Measurements from ENCODE around the gene MFSD11.

Gene MFSD11

DNA sequence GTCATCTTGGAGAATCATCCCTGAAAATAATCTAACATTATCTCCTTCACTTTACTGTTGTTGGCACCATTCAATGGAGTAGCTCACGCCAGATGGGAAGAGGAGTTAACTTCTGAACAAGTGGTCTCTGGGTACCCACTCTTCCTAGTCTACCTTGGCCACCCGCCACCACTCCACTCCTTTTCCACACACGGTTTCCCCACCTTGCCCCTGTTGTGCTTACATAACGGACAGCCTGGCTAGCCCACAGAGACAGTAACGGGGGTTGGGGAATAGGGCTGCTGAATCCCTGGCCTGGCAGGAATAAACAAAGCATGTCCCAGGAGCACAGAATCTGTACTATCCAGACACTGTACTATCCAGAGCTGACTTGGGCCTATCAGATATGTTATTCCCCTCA, 23.6 kb upstream of the MFSD11 start:
- no peak for DNase-seq (ENCODE audit: low read depth, low spot score)
- H3K4me3 ChIP-seq = no peak overlapping the region
- no peaks in the 10 kb centered on the region for H3K9me3 ChIP-seq (ENCODE audit: low read depth, low read length)
- TF ChIP-seq EZH2 (IDR thresholded peaks at IDR 0.05) = no peak
- no peak for TF ChIP-seq FOXP2 (optimal IDR thresholded peaks at IDR 0.05; ENCODE audit: control extremely low read depth, extremely low read length, insufficient read depth)
- TF ChIP-seq POLR2AphosphoS5 (IDR thresholded peaks at IDR 0.05; ENCODE audit: borderline replicate concordance, low read depth, low read length) = no peak
- H3K27ac ChIP-seq = no peak overlapping the region
- no peak overlapping the region for H3K9ac ChIP-seq (ENCODE audit: insufficient read length)
- H3K36me3 ChIP-seq (ENCODE audit: insufficient read depth, low read length) = peaks cover 38% of the 10 kb centered on the region

DNA sequence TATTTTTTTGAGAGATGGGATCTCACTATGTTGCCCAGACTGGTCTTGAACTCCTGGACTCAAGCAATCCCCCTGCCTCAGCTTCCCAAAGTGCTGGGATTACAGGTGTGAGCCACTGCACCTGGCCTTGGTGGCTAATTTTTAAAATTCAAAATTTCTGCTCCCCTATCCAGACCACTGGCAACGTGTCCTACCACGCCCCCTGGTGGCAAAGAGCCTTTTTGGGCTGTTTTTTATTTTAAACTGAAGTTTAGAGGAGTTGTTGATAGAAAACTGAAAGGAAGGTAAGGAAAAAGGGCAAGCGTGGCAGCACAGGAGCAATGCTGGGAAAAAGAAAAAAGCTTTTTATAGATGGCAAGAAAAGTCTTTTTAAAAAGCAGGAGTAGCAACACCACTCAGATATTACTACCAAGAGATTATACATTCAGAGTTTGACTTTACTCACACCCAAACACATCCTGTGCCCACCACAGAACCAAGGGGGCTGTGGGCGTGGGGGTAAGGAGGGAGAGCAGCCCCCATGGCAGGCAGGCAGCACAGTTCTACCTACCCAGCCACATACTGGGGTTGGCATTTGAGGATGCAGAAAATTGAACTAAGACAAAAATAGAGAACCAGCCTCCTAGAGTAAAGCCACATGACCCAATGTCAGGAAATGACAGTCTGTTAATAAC, 23.0 kb upstream of the MFSD11 start:
- no peak for DNase-seq (ENCODE audit: low read depth, low spot score)
- Histone ChIP-seq H3K36me3 (ENCODE audit: insufficient read depth, low read length) (peaks cover 45% of the 10 kb centered on the region), H3K9me3 (ENCODE audit: low read depth, low read length) (no peaks in the 10 kb centered on the region), H3K4me3 (no peak overlapping the region), H3K27ac (no peak overlapping the region), H3K9ac (ENCODE audit: insufficient read length) (no peak overlapping the region)
- no peak for TF ChIP-seq FOXP2 (optimal IDR thresholded peaks at IDR 0.05; ENCODE audit: control extremely low read depth, extremely low read length, insufficient read depth)
- no peak for TF ChIP-seq POLR2AphosphoS5 (IDR thresholded peaks at IDR 0.05; ENCODE audit: borderline replicate concordance, low read depth, low read length)
- TF ChIP-seq EZH2 (IDR thresholded peaks at IDR 0.05) = no peak

DNA sequence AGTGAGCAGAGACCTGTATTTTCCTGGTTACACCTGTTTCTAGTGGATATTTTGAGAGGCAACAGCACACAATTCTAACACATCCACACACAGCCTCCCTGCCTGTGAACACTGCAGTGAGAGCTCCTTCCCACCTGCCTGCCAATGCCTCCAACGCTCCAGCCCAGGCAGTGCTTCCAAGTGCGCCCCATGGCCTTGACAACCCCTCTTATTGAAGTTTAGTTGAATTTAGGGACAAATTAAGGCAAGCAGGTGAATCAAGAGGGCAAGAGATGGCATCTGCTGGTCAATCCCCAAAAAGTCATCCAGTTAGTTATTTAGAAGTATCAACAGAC, 22.5 kb upstream of the MFSD11 start:
- no peak overlapping the region for H3K27ac ChIP-seq
- H3K4me3 ChIP-seq = no peak overlapping the region
- peaks cover 50% of the 10 kb centered on the region for H3K36me3 ChIP-seq (ENCODE audit: insufficient read depth, low read length)
- TF ChIP-seq POLR2AphosphoS5 (IDR thresholded peaks at IDR 0.05; ENCODE audit: borderline replicate concordance, low read depth, low read length) (no peak), FOXP2 (optimal IDR thresholded peaks at IDR 0.05; ENCODE audit: control extremely low read depth, extremely low read length, insufficient read depth) (no peak), EZH2 (IDR thresholded peaks at IDR 0.05) (no peak)
- no peak overlapping the region for H3K9ac ChIP-seq (ENCODE audit: insufficient read length)
- H3K9me3 ChIP-seq (ENCODE audit: low read depth, low read length) = no peaks in the 10 kb centered on the region
- no peak for DNase-seq (ENCODE audit: low read depth, low spot score)

DNA sequence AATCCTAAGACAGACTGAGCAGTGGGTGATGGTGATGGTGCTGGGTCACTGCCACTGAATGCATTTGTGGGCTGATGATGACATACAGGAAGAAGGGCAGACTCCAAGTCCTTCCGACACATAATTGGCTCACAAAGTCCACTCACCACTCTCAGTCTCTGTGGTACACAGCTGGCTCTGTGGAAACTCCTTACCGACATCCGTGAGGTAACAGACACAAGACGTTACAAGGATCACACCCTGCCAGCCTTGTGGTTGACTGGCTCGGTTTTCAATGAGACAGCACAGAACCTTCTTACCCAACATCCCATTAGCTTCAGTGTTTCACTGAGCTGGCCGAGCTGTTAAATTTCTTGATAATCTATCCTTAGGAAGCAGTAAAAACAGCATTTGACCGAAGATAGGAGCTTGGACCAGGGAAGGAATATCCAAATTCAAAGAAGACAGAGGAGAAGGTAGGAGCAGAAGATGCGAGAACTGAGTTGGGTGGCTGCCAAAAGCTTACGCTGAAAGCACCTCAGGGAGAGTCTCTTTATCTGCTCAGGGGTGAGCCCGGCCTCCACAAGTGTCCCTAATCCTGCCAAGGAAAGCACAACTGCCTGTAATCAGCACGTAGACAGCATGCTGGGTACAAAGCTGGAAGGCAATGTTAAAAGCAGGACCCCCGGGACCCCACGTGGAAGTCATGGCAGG, 21.6 kb upstream of the MFSD11 start:
- Histone ChIP-seq H3K36me3 (ENCODE audit: insufficient read depth, low read length) (peaks cover 58% of the 10 kb centered on the region), H3K9ac (ENCODE audit: insufficient read length) (no peak overlapping the region), H3K27ac (peak overlapping the region; percentile 68), H3K9me3 (ENCODE audit: low read depth, low read length) (no peaks in the 10 kb centered on the region), H3K4me3 (peak overlapping the region; percentile 40)
- DNase-seq (ENCODE audit: low read depth, low spot score) = no peak
- TF ChIP-seq POLR2AphosphoS5 (IDR thresholded peaks at IDR 0.05; ENCODE audit: borderline replicate concordance, low read depth, low read length) = 0 out of 2 replicates have a peak, but pooled peaks have one; percentile 8
- no peak for TF ChIP-seq EZH2 (IDR thresholded peaks at IDR 0.05)

DNA sequence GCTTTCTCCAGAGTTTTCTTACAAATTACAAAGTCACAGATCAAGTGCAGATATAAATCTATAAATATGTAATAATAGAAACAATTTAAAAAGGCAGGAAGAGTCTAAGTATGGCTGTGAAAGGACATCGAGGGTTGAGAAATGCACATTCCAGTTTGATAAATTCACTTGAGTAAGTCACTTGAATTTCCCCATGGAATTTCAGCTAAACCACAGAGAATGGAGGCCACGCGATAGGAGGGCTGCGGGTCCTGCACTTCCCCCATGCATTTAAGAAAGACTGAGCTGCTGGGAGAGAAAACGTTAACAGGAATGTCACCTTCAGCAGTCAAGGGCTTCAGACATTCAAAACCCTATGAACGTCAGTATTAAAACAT, 21.1 kb upstream of the MFSD11 start:
- peaks cover 63% of the 10 kb centered on the region for H3K36me3 ChIP-seq (ENCODE audit: insufficient read depth, low read length)
- no peak overlapping the region for H3K9ac ChIP-seq (ENCODE audit: insufficient read length)
- H3K4me3 ChIP-seq = peak overlapping the region; percentile 40
- no peaks in the 10 kb centered on the region for H3K9me3 ChIP-seq (ENCODE audit: low read depth, low read length)
- H3K27ac ChIP-seq = peak overlapping the region; percentile 68
- DNase-seq (ENCODE audit: low read depth, low spot score) = no peak
- TF ChIP-seq POLR2AphosphoS5 (IDR thresholded peaks at IDR 0.05; ENCODE audit: borderline replicate concordance, low read depth, low read length) = no peak
- no peak for TF ChIP-seq FOXP2 (optimal IDR thresholded peaks at IDR 0.05; ENCODE audit: control extremely low read depth, extremely low read length, insufficient read depth)
- no peak for TF ChIP-seq EZH2 (IDR thresholded peaks at IDR 0.05)

DNA sequence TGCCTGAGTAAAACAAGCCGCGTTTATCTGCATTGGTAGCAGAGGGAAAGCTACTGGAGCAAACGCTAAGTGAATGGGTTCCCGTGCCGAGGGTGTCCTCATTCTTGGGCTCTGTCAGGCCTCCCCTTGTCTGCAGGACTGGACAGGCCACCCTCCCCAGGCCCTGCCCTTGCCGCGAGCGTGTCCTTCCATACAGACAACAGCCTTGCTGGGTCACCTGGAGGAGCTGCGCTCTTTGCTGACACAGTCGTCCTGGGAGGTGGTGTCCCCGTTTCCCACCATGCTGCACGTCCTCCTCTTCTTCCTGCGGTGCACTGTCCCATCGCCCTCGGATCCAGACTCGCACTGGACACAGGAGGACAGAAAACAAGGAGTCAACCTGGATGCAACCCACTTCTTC, 19.4 kb upstream of the MFSD11 start:
- Histone ChIP-seq H3K4me3 (no peak overlapping the region), H3K36me3 (ENCODE audit: insufficient read depth, low read length) (peaks cover 76% of the 10 kb centered on the region), H3K27ac (no peak overlapping the region), H3K9ac (ENCODE audit: insufficient read length) (no peak overlapping the region), H3K9me3 (ENCODE audit: low read depth, low read length) (no peaks in the 10 kb centered on the region)
- no peak for DNase-seq (ENCODE audit: low read depth, low spot score)
- TF ChIP-seq FOXP2 (optimal IDR thresholded peaks at IDR 0.05; ENCODE audit: control extremely low read depth, extremely low read length, insufficient read depth) (no peak), POLR2AphosphoS5 (IDR thresholded peaks at IDR 0.05; ENCODE audit: borderline replicate concordance, low read depth, low read length) (no peak), EZH2 (IDR thresholded peaks at IDR 0.05) (no peak)

DNA sequence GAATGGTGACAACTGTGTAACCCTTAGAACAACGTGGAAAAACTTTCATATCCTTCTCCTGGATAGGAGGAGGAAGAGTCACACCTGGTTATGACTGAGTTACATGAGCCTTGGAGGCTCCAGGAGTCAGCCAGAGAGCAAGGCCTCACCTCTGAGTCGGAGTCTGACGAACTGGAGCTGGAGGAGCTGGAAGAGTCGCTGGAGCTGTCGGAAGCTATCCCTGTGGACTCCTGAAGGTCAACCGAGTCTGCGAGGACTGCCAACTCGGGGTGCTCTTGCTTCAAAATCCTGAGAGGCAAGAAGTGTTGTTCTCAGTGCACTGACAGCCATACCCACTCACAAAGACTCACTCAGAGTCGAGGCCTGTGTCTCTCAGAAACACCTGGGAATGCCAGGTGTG, 17.7 kb upstream of the MFSD11 start:
- TF ChIP-seq POLR2AphosphoS5 (IDR thresholded peaks at IDR 0.05; ENCODE audit: borderline replicate concordance, low read depth, low read length) (no peak), FOXP2 (optimal IDR thresholded peaks at IDR 0.05; ENCODE audit: control extremely low read depth, extremely low read length, insufficient read depth) (no peak), EZH2 (IDR thresholded peaks at IDR 0.05) (no peak)
- Histone ChIP-seq H3K36me3 (ENCODE audit: insufficient read depth, low read length) (peaks cover 85% of the 10 kb centered on the region), H3K9ac (ENCODE audit: insufficient read length) (no peak overlapping the region), H3K4me3 (no peak overlapping the region), H3K9me3 (ENCODE audit: low read depth, low read length) (no peaks in the 10 kb centered on the region), H3K27ac (no peak overlapping the region)
- DNase-seq (ENCODE audit: low read depth, low spot score) = no peak

DNA sequence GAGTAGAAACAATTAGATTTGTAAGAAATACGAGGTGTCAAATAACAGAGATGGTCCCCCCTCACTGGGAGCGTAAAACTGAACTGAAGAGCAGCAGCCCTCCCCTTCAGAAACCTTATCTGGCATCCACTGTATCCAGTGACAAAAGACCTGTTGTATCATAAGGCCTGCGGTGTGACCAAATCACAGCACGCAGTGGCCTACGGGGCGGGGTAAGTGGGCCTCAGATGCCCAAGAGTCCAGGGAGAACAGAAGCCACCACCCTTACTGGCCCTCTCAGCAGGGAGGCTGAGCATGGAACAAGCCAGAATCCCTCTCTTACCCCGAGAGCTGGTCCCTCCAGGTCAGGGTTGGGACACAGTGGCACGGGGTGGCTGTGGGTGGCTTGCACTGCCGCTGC, 17.0 kb upstream of the MFSD11 start:
- no peak overlapping the region for H3K4me3 ChIP-seq
- no peak overlapping the region for H3K9ac ChIP-seq (ENCODE audit: insufficient read length)
- DNase-seq (ENCODE audit: low read depth, low spot score) = no peak
- peaks cover 78% of the 10 kb centered on the region for H3K36me3 ChIP-seq (ENCODE audit: insufficient read depth, low read length)
- H3K27ac ChIP-seq = no peak overlapping the region
- H3K9me3 ChIP-seq (ENCODE audit: low read depth, low read length) = no peaks in the 10 kb centered on the region
- TF ChIP-seq POLR2AphosphoS5 (IDR thresholded peaks at IDR 0.05; ENCODE audit: borderline replicate concordance, low read depth, low read length) = no peak
- no peak for TF ChIP-seq FOXP2 (optimal IDR thresholded peaks at IDR 0.05; ENCODE audit: control extremely low read depth, extremely low read length, insufficient read depth)
- TF ChIP-seq EZH2 (IDR thresholded peaks at IDR 0.05) = no peak

Measured in SK-N-MC (cell line).